Measurements from ENCODE around the gene PLCG1.

DNA sequence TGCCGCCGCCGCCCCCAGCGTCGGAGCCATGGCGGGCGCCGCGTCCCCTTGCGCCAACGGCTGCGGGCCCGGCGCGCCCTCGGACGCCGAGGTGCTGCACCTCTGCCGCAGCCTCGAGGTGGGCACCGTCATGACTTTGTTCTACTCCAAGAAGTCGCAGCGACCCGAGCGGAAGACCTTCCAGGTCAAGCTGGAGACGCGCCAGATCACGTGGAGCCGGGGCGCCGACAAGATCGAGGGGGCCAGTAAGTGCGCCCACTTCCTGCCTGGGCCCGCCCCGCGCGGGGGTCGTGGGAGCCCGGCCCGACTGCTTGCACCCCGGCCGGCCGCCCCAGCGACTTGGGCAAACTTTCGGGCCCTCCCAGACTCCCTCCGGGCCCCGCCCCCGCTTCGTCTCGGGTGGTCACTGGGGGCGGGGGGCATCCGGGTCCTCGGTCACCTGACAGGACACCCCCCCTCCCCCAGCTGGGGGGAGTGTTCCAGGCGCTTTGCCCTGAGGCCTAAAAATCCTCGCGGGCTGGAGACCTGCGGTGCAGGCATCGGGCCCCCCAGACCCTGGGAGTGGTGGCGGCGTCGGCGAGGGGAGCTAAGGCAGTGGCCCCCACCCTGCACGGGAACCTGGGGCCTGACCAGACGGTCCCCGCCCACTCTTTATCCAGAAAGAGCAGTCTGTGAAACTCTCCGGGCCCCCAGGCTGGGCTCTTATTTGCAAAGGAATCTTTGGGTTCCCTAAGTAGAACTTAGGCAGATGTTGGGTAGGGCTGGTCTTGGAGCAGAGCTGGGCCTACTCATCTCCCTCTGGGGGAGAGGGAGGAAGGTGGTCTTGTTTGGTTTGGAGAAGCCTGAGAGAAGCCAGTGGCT lies 501 bp downstream of the PLCG1 start:
- TF ChIP-seq, protein P1, sequence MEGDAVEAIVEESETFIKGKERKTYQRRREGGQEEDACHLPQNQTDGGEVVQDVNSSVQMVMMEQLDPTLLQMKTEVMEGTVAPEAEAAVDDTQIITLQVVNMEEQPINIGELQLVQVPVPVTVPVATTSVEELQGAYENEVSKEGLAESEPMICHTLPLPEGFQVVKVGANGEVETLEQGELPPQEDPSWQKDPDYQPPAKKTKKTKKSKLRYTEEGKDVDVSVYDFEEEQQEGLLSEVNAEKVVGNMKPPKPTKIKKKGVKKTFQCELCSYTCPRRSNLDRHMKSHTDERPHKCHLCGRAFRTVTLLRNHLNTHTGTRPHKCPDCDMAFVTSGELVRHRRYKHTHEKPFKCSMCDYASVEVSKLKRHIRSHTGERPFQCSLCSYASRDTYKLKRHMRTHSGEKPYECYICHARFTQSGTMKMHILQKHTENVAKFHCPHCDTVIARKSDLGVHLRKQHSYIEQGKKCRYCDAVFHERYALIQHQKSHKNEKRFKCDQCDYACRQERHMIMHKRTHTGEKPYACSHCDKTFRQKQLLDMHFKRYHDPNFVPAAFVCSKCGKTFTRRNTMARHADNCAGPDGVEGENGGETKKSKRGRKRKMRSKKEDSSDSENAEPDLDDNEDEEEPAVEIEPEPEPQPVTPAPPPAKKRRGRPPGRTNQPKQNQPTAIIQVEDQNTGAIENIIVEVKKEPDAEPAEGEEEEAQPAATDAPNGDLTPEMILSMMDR (IDR thresholded peaks at IDR 0.05; ENCODE audit: low read depth, low read length, missing input control) = no peak
- TF ChIP-seq RXRA (IDR thresholded peaks at IDR 0.05) = no peak
- no peak for TF ChIP-seq TAF1 (conservative IDR thresholded peaks at IDR 0.05)
- TF ChIP-seq, protein P2, sequence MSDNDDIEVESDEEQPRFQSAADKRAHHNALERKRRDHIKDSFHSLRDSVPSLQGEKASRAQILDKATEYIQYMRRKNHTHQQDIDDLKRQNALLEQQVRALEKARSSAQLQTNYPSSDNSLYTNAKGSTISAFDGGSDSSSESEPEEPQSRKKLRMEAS (IDR thresholded peaks at IDR 0.05) = no peak
- no peak for TF ChIP-seq SP1 (IDR thresholded peaks at IDR 0.05)
- no peak for TF ChIP-seq YY1 (IDR thresholded peaks at IDR 0.05)
- no peak for TF ChIP-seq RAD21 (IDR thresholded peaks at IDR 0.05)
- TF ChIP-seq, protein P3, sequence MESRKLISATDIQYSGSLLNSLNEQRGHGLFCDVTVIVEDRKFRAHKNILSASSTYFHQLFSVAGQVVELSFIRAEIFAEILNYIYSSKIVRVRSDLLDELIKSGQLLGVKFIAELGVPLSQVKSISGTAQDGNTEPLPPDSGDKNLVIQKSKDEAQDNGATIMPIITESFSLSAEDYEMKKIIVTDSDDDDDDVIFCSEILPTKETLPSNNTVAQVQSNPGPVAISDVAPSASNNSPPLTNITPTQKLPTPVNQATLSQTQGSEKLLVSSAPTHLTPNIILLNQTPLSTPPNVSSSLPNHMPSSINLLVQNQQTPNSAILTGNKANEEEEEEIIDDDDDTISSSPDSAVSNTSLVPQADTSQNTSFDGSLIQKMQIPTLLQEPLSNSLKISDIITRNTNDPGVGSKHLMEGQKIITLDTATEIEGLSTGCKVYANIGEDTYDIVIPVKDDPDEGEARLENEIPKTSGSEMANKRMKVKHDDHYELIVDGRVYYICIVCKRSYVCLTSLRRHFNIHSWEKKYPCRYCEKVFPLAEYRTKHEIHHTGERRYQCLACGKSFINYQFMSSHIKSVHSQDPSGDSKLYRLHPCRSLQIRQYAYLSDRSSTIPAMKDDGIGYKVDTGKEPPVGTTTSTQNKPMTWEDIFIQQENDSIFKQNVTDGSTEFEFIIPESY (IDR thresholded peaks at IDR 0.05) = no peak
- TF ChIP-seq, protein P4, sequence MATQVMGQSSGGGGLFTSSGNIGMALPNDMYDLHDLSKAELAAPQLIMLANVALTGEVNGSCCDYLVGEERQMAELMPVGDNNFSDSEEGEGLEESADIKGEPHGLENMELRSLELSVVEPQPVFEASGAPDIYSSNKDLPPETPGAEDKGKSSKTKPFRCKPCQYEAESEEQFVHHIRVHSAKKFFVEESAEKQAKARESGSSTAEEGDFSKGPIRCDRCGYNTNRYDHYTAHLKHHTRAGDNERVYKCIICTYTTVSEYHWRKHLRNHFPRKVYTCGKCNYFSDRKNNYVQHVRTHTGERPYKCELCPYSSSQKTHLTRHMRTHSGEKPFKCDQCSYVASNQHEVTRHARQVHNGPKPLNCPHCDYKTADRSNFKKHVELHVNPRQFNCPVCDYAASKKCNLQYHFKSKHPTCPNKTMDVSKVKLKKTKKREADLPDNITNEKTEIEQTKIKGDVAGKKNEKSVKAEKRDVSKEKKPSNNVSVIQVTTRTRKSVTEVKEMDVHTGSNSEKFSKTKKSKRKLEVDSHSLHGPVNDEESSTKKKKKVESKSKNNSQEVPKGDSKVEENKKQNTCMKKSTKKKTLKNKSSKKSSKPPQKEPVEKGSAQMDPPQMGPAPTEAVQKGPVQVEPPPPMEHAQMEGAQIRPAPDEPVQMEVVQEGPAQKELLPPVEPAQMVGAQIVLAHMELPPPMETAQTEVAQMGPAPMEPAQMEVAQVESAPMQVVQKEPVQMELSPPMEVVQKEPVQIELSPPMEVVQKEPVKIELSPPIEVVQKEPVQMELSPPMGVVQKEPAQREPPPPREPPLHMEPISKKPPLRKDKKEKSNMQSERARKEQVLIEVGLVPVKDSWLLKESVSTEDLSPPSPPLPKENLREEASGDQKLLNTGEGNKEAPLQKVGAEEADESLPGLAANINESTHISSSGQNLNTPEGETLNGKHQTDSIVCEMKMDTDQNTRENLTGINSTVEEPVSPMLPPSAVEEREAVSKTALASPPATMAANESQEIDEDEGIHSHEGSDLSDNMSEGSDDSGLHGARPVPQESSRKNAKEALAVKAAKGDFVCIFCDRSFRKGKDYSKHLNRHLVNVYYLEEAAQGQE (IDR thresholded peaks at IDR 0.05) = no peak
- no peak for TF ChIP-seq JUND (IDR thresholded peaks at IDR 0.05)
- TF ChIP-seq, protein P5, sequence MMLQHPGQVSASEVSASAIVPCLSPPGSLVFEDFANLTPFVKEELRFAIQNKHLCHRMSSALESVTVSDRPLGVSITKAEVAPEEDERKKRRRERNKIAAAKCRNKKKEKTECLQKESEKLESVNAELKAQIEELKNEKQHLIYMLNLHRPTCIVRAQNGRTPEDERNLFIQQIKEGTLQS (IDR thresholded peaks at IDR 0.05) = no peak
- TF ChIP-seq GABPA (IDR thresholded peaks at IDR 0.05 in 1 of 2, conservative IDR thresholded peaks at IDR 0.05 in 1 of 2) = no peak
- no peak for TF ChIP-seq HNF4A (conservative IDR thresholded peaks at IDR 0.05)

Measured in liver (tissue), 3 donors.